SK-N-SH (cell line): ENCODE data around the gene MAP2. TPM values are rescaled to one million over a fixed set of nuclear protein-coding genes. Genes with fewer than 3 reads are reported as not detected.

Source experiments
- CTCF ChIA-PET: fragments of 300-600, 350-600 bp; formaldehyde crosslinking; extraction: SDS; loops from one replicate; lab custom pipeline; 2021; lab: Yijun Ruan, JAX
- POLR2A ChIA-PET: fragments of 350-600 bp; sonication (Branson Sonifier 250); formaldehyde crosslinking; extraction: SDS; loops from one replicate; lab custom pipeline; 2020; ENCODE audit warnings: antibody characterized with exemption, inconsistent platforms; lab: Yijun Ruan, JAX
- DNase-seq: peaks from one replicate; pipeline ENCODE4 v3.0.0; 2012
- H2AFZ ChIP-seq: fragments of 200-600 bp; sonication (generic); 2 replicates; pipeline ENCODE4 v1.8.1; 2016; ENCODE audit warnings: antibody characterized with exemption, mild to moderate bottlenecking, low read depth
- H3F3A ChIP-seq: fragments of 200-600 bp; sonication (generic); replicated peaks from 2 replicates; pipeline ENCODE3; 2016; ENCODE audit warnings: antibody characterized with exemption, mild to moderate bottlenecking; ENCODE audit not compliant: insufficient read depth
- H3K27ac ChIP-seq, 2 experiments: fragments of 200-500 bp in 1 of 2; fragments of 200-600 bp in 1 of 2; sonication (Bioruptor generic) in 1 of 2; sonication (generic), shearing (Covaris generic) in 1 of 2; 2 replicates each; pipeline versions ENCODE4 v1.5.1 to v1.6.1; 2014 to 2016; ENCODE audit warnings: low read depth in 2 of 2, inconsistent platforms in 1 of 2, low read length in 1 of 2, mild to moderate bottlenecking in 1 of 2, mixed read lengths in 1 of 2
- H3K27me3 ChIP-seq: fragments of 200-600 bp; sonication (generic), shearing (Covaris generic); 2 replicates; pipeline ENCODE4 v1.6.1; 2016; ENCODE audit warnings: mixed run types; ENCODE audit not compliant: insufficient read depth
- H3K36me3 ChIP-seq, 2 experiments: fragments of 200-500 bp in 1 of 2; fragments of 200-600 bp in 1 of 2; sonication (Bioruptor generic) in 1 of 2; sonication (generic) in 1 of 2; replicated peaks in 1 of 2; 2 replicates each; pipeline versions ENCODE3 to v1.5.1; 2014 to 2016; ENCODE audit warnings: low read length in 1 of 2, mild to moderate bottlenecking in 1 of 2; ENCODE audit not compliant: insufficient read depth in 2 of 2, control insufficient read depth in 1 of 2
- H3K4me1 ChIP-seq, 2 experiments: fragments of 200-500 bp in 1 of 2; fragments of 200-600 bp in 1 of 2; sonication (Bioruptor generic) in 1 of 2; sonication (generic), shearing (Covaris generic) in 1 of 2; 2 replicates each; pipeline versions ENCODE4 v1.5.1 to v1.6.1; 2014 to 2016; ENCODE audit warnings: low read depth in 1 of 2, low read length in 1 of 2, mixed run types in 1 of 2; ENCODE audit not compliant: insufficient read depth in 2 of 2, control insufficient read depth in 1 of 2
- H3K4me2 ChIP-seq: fragments of 200-600 bp; sonication (generic), shearing (Covaris generic); 2 replicates; pipeline ENCODE4 v1.6.1; 2017; ENCODE audit warnings: mixed run types
- H3K4me3 ChIP-seq, 2 experiments: fragments of 200-500 bp in 1 of 2; fragments of 200-600 bp in 1 of 2; sonication (Bioruptor generic) in 1 of 2; sonication (generic), shearing (Covaris generic) in 1 of 2; 2 replicates each; pipeline versions ENCODE4 v1.5.1 to v1.8.1; 2014 to 2016; ENCODE audit warnings: low read depth in 2 of 2, inconsistent platforms in 1 of 2, low read length in 1 of 2, mild to moderate bottlenecking in 1 of 2, mixed read lengths in 1 of 2, moderate library complexity in 1 of 2
- H3K79me2 ChIP-seq: fragments of 200-600 bp; sonication (generic); 2 replicates; pipeline ENCODE4 v1.8.1; 2017; ENCODE audit warnings: mild to moderate bottlenecking; ENCODE audit not compliant: insufficient read depth
- H3K9ac ChIP-seq: fragments of 200-600 bp; sonication (generic); 2 replicates; pipeline ENCODE4 v1.6.1; 2017; ENCODE audit warnings: mixed run types
- H3K9me2 ChIP-seq: fragments of 200-600 bp; sonication (generic); 2 replicates; pipeline ENCODE4 v1.6.1; 2017; ENCODE audit warnings: mixed run types
- H3K9me3 ChIP-seq: fragments of 200-600 bp; sonication (generic); 2 replicates; pipeline ENCODE4 v1.6.1; 2017; ENCODE audit warnings: mixed run types, mild to moderate bottlenecking, moderate library complexity
- H4K20me1 ChIP-seq: fragments of 200-600 bp; sonication (generic); 2 replicates; pipeline ENCODE4 v1.6.1; 2017; ENCODE audit warnings: mild to moderate bottlenecking, mixed run types; ENCODE audit not compliant: insufficient read depth
- FOSL2 ChIP-seq: IDR thresholded peaks from 2 replicates; pipeline ENCODE4 v1.4.0; 2012; ENCODE audit warnings: low read depth, mild to moderate bottlenecking, moderate library complexity, borderline replicate concordance
- FOXJ3 ChIP-seq: sonication (generic); formaldehyde crosslinking; IDR thresholded peaks from 2 replicates; pipeline ENCODE4 v1.5.1; 2020; ENCODE audit warnings: mild to moderate bottlenecking, missing genetic modification reagents
- FOXM1 ChIP-seq: IDR thresholded peaks from 2 replicates; pipeline ENCODE4 v1.4.0; 2012; ENCODE audit warnings: low read depth, mild to moderate bottlenecking
- GABPA ChIP-seq: IDR thresholded peaks from 2 replicates; pipeline ENCODE4 v1.4.0; 2012; ENCODE audit warnings: low read depth, mild to moderate bottlenecking
- JUND ChIP-seq: IDR thresholded peaks from 2 replicates; pipeline ENCODE4 v1.4.0; 2012
- MEF2A ChIP-seq: IDR thresholded peaks from 2 replicates; pipeline ENCODE4 v1.4.0; 2012; ENCODE audit warnings: low read depth, borderline replicate concordance
- MXI1 ChIP-seq: IDR thresholded peaks from 2 replicates; pipeline ENCODE4 v1.6.1; 2012; ENCODE audit warnings: mild to moderate bottlenecking, low read depth, low read length, improper control_type of control experiment
- NRF1 ChIP-seq: IDR thresholded peaks from 2 replicates; pipeline ENCODE4 v1.6.1; 2012; ENCODE audit warnings: low read depth, mild to moderate bottlenecking, low read length
- POLR2AphosphoS5 ChIP-seq: IDR thresholded peaks from 2 replicates; pipeline ENCODE4 v1.6.1; 2012; ENCODE audit warnings: low read depth, low read length
- RFX5 ChIP-seq: IDR thresholded peaks from 2 replicates; pipeline ENCODE4 v1.6.1; 2012; ENCODE audit warnings: mild to moderate bottlenecking, improper control_type of control experiment, low read length
- RXRA ChIP-seq: IDR thresholded peaks from 2 replicates; pipeline ENCODE4 v1.4.0; 2012; ENCODE audit warnings: low read depth, mild to moderate bottlenecking, borderline replicate concordance
- SIN3A ChIP-seq: IDR thresholded peaks from 2 replicates; pipeline ENCODE4 v1.6.1; 2012; ENCODE audit warnings: low read depth, mild to moderate bottlenecking, low read length, moderate library complexity, borderline replicate concordance
- SMC3 ChIP-seq: IDR thresholded peaks from 2 replicates; pipeline ENCODE4 v1.6.1; 2012; ENCODE audit warnings: low read depth, low read length, improper control_type of control experiment
- TEAD4 ChIP-seq: IDR thresholded peaks from 2 replicates; pipeline ENCODE4 v1.4.0; 2012; ENCODE audit warnings: mild to moderate bottlenecking, borderline replicate concordance; ENCODE audit not compliant: insufficient read depth
- YY1 ChIP-seq: IDR thresholded peaks from 2 replicates; pipeline ENCODE4 v1.4.0; 2012; ENCODE audit warnings: low read depth, mild to moderate bottlenecking
- WGBS: methylation state at CpG from one replicate; pipeline ENCODE4 v1.1.6; 2017; ENCODE audit warnings: low lambda C conversion rate; 5-methylcytosine and 5-hydroxymethylcytosine counted together
- polyA plus RNA-seq, 3 experiments: library from polyadenylated mRNA; depleted of rRNA; stranded (reverse); fragments of >200 nt; gene quantifications; 2 replicates each; pipeline ENCODE4 v1.2.3, GENCODE V29; 2012
- TF ChIP-seq, protein P1 (sequence below): IDR thresholded peaks from 2 replicates; pipeline ENCODE4; 2012
- TF ChIP-seq, protein P2 (sequence below): fragments of 150-350 bp; IDR thresholded peaks from 2 replicates; pipeline ENCODE4 v1.6.1; 2016; ENCODE audit warnings: mild to moderate bottlenecking, low read depth, low read length
- TF ChIP-seq, protein P3 (sequence below): IDR thresholded peaks from 2 replicates; pipeline ENCODE4 v1.4.0; 2012; ENCODE audit warnings: low read depth, borderline replicate concordance
- TF ChIP-seq, protein P4 (sequence below): fragments of 200-600 bp; sonication (generic); IDR thresholded peaks from 2 replicates; pipeline ENCODE4 v1.6.1; 2017; ENCODE audit warnings: antibody characterized with exemption, mild to moderate bottlenecking, moderate library complexity
- TF ChIP-seq, protein P5 (sequence below): IDR thresholded peaks from 2 replicates; pipeline ENCODE4 v1.4.0; 2012; ENCODE audit warnings: low read depth

The MAP2 gene
- polyA plus RNA-seq, 1 of the 3 experiments (the other 2 are of a cell fraction) = 7.8 TPM

DNA sequence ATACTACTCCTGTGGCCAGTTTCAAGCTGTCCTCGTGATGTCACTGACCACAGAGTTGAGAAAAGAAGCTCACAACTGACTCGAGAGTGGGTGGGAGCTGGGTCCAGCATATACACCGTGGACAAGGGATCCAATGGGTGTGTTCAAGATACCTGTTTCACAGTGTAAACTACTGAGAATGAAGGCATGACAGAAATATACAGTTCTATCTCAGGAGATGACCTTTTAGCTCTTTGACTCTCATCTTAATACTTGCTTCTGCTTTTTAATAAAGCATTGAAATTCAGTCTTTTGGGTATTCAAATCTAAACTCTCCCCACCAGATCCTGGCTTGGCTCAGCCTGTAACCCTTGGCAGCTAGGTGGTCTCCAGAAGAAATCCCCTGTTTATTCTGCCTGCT lies 130.1 kb downstream of the MAP2 start:
- DNase-seq = no peak
- Histone ChIP-seq H3K9me3 (no peaks in the 10 kb centered on the region), H3K27ac (no peak overlapping the region), H3K4me2 (no peak overlapping the region), H3K9ac (no peak overlapping the region), H3K36me3 (no peaks in the 10 kb centered on the region), H3K79me2 (no peaks in the 10 kb centered on the region), H3K27me3 (no peaks in the 10 kb centered on the region), H3K4me1 (no peaks in the 10 kb centered on the region), H3F3A (no peaks in the 10 kb centered on the region), H3K4me3 (no peak overlapping the region), H4K20me1 (no peaks in the 10 kb centered on the region), H2AFZ (no peak overlapping the region), H3K9me2 (no peaks in the 10 kb centered on the region)
- ChIA-PET POLR2A (interaction anchor here (0.8 kb wide), 1 partner anchor 131 kb away, joined by 3 read pairs; the partner anchor contains the start of gene MAP2), CTCF (interaction anchor here (0.9 to 2.6 kb wide), 4 partner anchors 18 to 219 kb away, joined by 4 to 14 read pairs (median 5); partner anchors contain the start of gene MAP2)
- 70% methylated on average over 3 of the region's 3 CpGs for WGBS
- TF ChIP-seq FOSL2 = no peak
- no peak for TF ChIP-seq SIN3A
- TF ChIP-seq, protein P1, sequence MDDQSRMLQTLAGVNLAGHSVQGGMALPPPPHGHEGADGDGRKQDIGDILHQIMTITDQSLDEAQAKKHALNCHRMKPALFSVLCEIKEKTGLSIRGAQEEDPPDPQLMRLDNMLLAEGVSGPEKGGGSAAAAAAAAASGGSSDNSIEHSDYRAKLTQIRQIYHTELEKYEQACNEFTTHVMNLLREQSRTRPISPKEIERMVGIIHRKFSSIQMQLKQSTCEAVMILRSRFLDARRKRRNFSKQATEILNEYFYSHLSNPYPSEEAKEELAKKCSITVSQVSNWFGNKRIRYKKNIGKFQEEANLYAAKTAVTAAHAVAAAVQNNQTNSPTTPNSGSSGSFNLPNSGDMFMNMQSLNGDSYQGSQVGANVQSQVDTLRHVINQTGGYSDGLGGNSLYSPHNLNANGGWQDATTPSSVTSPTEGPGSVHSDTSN = no peak
- TF ChIP-seq, protein P2, sequence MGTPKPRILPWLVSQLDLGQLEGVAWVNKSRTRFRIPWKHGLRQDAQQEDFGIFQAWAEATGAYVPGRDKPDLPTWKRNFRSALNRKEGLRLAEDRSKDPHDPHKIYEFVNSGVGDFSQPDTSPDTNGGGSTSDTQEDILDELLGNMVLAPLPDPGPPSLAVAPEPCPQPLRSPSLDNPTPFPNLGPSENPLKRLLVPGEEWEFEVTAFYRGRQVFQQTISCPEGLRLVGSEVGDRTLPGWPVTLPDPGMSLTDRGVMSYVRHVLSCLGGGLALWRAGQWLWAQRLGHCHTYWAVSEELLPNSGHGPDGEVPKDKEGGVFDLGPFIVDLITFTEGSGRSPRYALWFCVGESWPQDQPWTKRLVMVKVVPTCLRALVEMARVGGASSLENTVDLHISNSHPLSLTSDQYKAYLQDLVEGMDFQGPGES = no peak

DNA sequence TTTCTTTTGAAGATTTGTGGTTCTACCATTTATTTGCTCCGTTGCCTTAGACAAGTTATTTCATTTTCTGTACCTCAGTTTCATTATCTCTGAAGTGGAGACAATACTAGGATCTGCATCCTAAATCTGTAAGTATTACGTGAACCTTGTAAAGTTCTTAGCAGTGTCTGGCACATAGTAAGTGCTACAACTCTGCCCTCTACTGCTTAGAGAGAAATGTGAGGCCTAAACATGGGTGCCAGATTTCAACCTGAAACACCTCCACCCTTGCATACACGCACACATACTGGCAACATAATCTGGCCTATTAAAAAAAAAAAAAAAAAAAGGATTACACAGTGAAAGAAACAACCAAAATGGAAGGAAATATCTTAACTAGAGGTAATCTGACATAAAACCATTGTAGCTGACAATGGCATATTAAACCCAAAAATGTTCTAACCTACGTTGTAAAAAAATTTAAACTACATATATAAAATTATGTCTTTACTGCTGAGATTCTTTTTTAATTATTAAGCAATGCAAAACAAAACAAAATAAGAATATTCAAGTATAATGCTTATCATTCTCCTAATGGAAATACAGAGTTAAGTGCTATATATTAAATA lies 132.6 kb downstream of the MAP2 start:
- Histone ChIP-seq H3K4me2 (no peak overlapping the region), H2AFZ (no peak overlapping the region), H3K4me1 (no peaks in the 10 kb centered on the region), H3F3A (no peaks in the 10 kb centered on the region), H3K79me2 (no peaks in the 10 kb centered on the region), H3K9ac (no peak overlapping the region), H3K9me2 (no peaks in the 10 kb centered on the region), H3K27me3 (no peaks in the 10 kb centered on the region), H3K4me3 (no peak overlapping the region), H3K27ac (no peak overlapping the region), H3K9me3 (no peaks in the 10 kb centered on the region), H4K20me1 (no peaks in the 10 kb centered on the region), H3K36me3 (no peaks in the 10 kb centered on the region)
- CTCF ChIA-PET = interaction anchor here (0.7 to 2.6 kb wide), 9 partner anchors 10 to 222 kb away, joined by 3 to 22 read pairs (median 5); partner anchors contain the start of gene MAP2
- POLR2A ChIA-PET = no interaction called here
- WGBS = 82% methylated on average over 4 of the region's 4 CpGs
- peak; percentile 27 for DNase-seq
- peak; percentile 74 for TF ChIP-seq SMC3
- TF ChIP-seq, protein P3, sequence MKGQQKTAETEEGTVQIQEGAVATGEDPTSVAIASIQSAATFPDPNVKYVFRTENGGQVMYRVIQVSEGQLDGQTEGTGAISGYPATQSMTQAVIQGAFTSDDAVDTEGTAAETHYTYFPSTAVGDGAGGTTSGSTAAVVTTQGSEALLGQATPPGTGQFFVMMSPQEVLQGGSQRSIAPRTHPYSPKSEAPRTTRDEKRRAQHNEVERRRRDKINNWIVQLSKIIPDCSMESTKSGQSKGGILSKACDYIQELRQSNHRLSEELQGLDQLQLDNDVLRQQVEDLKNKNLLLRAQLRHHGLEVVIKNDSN = no peak
- no peak for TF ChIP-seq RFX5
- no peak for TF ChIP-seq NRF1
- no peak for TF ChIP-seq TEAD4
- no peak for TF ChIP-seq FOXM1
- TF ChIP-seq MEF2A = no peak
- TF ChIP-seq, protein P1 = no peak
- TF ChIP-seq RXRA = no peak
- TF ChIP-seq JUND = no peak
- TF ChIP-seq POLR2AphosphoS5 = no peak
- TF ChIP-seq, protein P4, sequence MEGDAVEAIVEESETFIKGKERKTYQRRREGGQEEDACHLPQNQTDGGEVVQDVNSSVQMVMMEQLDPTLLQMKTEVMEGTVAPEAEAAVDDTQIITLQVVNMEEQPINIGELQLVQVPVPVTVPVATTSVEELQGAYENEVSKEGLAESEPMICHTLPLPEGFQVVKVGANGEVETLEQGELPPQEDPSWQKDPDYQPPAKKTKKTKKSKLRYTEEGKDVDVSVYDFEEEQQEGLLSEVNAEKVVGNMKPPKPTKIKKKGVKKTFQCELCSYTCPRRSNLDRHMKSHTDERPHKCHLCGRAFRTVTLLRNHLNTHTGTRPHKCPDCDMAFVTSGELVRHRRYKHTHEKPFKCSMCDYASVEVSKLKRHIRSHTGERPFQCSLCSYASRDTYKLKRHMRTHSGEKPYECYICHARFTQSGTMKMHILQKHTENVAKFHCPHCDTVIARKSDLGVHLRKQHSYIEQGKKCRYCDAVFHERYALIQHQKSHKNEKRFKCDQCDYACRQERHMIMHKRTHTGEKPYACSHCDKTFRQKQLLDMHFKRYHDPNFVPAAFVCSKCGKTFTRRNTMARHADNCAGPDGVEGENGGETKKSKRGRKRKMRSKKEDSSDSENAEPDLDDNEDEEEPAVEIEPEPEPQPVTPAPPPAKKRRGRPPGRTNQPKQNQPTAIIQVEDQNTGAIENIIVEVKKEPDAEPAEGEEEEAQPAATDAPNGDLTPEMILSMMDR = peak; percentile 72
- TF ChIP-seq, protein P5, sequence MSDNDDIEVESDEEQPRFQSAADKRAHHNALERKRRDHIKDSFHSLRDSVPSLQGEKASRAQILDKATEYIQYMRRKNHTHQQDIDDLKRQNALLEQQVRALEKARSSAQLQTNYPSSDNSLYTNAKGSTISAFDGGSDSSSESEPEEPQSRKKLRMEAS = no peak
- TF ChIP-seq FOSL2 = no peak
- no peak for TF ChIP-seq FOXJ3 (CRISPR knock-in tag)
- no peak for TF ChIP-seq MXI1
- TF ChIP-seq GABPA = no peak
- no peak for TF ChIP-seq YY1
- TF ChIP-seq, protein P2 = no peak
